ENCODE measurements around the gene LTF. TPM values are rescaled to one million over a fixed set of nuclear protein-coding genes. Genes with fewer than 3 reads are reported as not detected.
A peak's percentile ranks its signal among the peaks of the same experiment; 100 is the strongest.

LTF gene
- total RNA-seq, 1 donor, result 0.72 TPM

DNA sequence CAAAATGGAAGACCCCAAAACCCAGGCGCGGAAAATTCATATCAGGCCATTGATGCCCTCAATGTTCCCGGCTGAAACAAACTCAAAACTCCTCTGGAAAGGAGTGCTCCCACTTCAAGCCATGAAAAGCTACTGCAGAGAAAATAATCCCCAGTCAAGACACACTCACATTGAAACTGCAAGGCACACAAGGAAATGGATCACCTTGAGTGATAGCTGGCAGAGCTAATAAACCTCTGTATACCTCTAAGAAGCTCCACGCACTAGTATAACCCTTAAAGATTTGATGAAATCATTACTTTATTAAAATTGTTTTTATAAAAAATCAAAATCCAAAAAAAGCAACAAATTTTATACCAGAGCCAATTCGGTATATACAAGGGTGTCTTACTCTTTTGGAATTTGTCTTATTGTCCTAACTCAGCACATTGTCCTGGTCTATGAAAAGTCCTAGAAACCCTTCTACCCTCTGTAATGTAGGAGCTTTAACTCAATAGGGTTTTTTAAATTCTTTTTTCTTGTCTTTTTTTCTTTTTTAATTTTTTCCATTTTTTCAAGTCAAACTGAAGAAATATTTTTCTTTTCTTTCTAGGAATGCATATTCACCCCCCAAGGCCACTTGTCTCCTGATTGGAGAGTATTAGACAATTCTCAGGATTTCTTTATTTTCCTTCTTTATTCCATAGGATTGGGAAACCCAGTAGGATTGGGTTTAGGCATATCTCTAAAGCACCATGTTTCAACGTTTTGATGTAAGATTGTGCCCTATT, 66.3 kb downstream of the LTF start:
- Histone ChIP-seq H3K27ac (ENCODE audit: low read depth, low read length) (no peak overlapping the region), H3K36me3 (ENCODE audit: insufficient read depth, low read length) (no peaks in the 10 kb centered on the region), H3K4me3 (ENCODE audit: insufficient read depth, low read length) (no peak overlapping the region), H4K20me1 (ENCODE audit: insufficient read depth, low read length) (no peaks in the 10 kb centered on the region), H3K4me2 (ENCODE audit: insufficient read depth, low read length) (no peak overlapping the region), H2AFZ (ENCODE audit: low read length) (no peak overlapping the region), H3K79me2 (ENCODE audit: insufficient read depth, low read length) (no peaks in the 10 kb centered on the region), H3K27me3 (ENCODE audit: insufficient read depth, low read length) (peaks cover 5% of the 10 kb centered on the region), H3K9me3 (ENCODE audit: low read depth, low read length) (no peaks in the 10 kb centered on the region), H3K4me1 (ENCODE audit: insufficient read depth, low read length) (peaks cover 21% of the 10 kb centered on the region)
- DNase-seq (ENCODE audit: insufficient read length, low spot score, missing footprints), result no peak
- TF ChIP-seq, protein P1, sequence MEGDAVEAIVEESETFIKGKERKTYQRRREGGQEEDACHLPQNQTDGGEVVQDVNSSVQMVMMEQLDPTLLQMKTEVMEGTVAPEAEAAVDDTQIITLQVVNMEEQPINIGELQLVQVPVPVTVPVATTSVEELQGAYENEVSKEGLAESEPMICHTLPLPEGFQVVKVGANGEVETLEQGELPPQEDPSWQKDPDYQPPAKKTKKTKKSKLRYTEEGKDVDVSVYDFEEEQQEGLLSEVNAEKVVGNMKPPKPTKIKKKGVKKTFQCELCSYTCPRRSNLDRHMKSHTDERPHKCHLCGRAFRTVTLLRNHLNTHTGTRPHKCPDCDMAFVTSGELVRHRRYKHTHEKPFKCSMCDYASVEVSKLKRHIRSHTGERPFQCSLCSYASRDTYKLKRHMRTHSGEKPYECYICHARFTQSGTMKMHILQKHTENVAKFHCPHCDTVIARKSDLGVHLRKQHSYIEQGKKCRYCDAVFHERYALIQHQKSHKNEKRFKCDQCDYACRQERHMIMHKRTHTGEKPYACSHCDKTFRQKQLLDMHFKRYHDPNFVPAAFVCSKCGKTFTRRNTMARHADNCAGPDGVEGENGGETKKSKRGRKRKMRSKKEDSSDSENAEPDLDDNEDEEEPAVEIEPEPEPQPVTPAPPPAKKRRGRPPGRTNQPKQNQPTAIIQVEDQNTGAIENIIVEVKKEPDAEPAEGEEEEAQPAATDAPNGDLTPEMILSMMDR (IDR thresholded peaks at IDR 0.05; ENCODE audit: extremely low read depth, low read depth, low read length), result no peak

DNA sequence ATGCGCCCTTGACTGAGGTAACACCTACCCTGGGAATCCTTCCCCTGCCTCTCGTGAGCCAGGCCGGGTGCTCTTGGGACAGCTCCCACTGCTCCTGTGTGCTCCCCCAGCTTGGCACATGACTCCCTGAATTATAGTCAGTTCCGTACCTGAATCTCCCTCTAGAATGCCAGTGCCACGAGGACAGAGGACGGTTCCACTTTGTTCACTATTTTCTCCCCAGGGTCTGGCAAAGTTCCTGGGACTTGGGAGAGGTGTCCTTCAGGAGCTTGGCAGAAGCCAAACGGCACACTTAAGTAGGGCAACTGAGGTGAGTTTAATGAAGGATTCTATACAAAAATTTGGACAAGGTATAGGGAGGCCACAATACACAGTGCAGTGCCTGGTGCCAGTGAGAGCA, 67.6 kb downstream of the LTF start:
- DNase-seq (ENCODE audit: insufficient read length, low spot score, missing footprints), result no peak
- no peaks in the 10 kb centered on the region for H3K79me2 ChIP-seq (ENCODE audit: insufficient read depth, low read length)
- H3K9me3 ChIP-seq (ENCODE audit: low read depth, low read length), result no peaks in the 10 kb centered on the region
- H3K36me3 ChIP-seq (ENCODE audit: insufficient read depth, low read length), result no peaks in the 10 kb centered on the region
- peaks cover 21% of the 10 kb centered on the region for H3K4me1 ChIP-seq (ENCODE audit: insufficient read depth, low read length)
- no peaks in the 10 kb centered on the region for H4K20me1 ChIP-seq (ENCODE audit: insufficient read depth, low read length)
- H3K27ac ChIP-seq (ENCODE audit: low read depth, low read length), result no peak overlapping the region
- no peak overlapping the region for H3K4me2 ChIP-seq (ENCODE audit: insufficient read depth, low read length)
- peaks cover 2% of the 10 kb centered on the region for H3K27me3 ChIP-seq (ENCODE audit: insufficient read depth, low read length)
- TF ChIP-seq, protein P1 (IDR thresholded peaks at IDR 0.05; ENCODE audit: extremely low read depth, low read depth, low read length), result no peak
- H3K4me3 ChIP-seq (ENCODE audit: insufficient read depth, low read length), result no peak overlapping the region
- H2AFZ ChIP-seq (ENCODE audit: low read length), result no peak overlapping the region

DNA sequence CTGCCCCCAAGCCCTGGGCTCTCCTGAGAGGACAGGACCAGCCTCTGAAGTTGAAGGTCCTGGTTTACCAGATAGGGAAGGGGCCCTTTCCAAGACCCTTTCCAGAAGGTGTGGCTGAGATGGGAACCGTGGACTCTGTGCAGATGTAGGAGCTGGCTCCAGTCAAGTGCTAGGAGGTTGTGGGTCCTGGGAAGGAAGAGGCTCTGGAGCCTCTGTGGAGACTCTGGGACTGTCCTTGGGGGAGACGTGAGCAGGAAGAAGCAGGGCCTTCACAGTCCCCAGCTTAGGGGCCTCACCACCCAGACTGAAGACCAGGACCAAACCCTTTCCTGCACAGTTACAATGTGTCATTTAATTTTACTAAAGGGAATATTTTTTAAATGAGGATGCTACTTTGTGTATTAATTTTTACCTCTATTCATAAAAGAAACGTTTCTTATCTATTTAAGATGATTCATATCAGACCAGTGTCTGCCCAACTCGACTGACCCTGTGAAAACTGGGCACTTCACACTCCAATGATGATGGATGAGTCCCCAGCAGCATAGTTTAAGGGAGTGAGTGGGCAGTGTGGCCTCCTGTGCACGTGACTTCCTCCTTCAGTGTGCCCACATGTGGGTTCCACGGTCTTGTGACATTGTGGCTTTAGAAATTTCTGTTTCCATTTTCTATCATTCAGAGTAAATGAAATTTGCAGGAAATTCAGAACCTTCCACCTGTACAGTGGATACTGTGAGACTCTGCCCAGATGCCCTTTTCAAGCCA, 68.8 kb downstream of the LTF start:
- no peaks in the 10 kb centered on the region for H4K20me1 ChIP-seq (ENCODE audit: insufficient read depth, low read length)
- peaks cover 21% of the 10 kb centered on the region for H3K4me1 ChIP-seq (ENCODE audit: insufficient read depth, low read length)
- H2AFZ ChIP-seq (ENCODE audit: low read length), result no peak overlapping the region
- no peak for DNase-seq (ENCODE audit: insufficient read length, low spot score, missing footprints)
- H3K9me3 ChIP-seq (ENCODE audit: low read depth, low read length), result no peaks in the 10 kb centered on the region
- H3K27me3 ChIP-seq (ENCODE audit: insufficient read depth, low read length), result peaks cover 2% of the 10 kb centered on the region
- no peak overlapping the region for H3K4me2 ChIP-seq (ENCODE audit: insufficient read depth, low read length)
- no peak overlapping the region for H3K4me3 ChIP-seq (ENCODE audit: insufficient read depth, low read length)
- TF ChIP-seq, protein P1 (IDR thresholded peaks at IDR 0.05; ENCODE audit: extremely low read depth, low read depth, low read length), result no peak
- no peaks in the 10 kb centered on the region for H3K36me3 ChIP-seq (ENCODE audit: insufficient read depth, low read length)
- H3K79me2 ChIP-seq (ENCODE audit: insufficient read depth, low read length), result no peaks in the 10 kb centered on the region
- no peak overlapping the region for H3K27ac ChIP-seq (ENCODE audit: low read depth, low read length)

DNA sequence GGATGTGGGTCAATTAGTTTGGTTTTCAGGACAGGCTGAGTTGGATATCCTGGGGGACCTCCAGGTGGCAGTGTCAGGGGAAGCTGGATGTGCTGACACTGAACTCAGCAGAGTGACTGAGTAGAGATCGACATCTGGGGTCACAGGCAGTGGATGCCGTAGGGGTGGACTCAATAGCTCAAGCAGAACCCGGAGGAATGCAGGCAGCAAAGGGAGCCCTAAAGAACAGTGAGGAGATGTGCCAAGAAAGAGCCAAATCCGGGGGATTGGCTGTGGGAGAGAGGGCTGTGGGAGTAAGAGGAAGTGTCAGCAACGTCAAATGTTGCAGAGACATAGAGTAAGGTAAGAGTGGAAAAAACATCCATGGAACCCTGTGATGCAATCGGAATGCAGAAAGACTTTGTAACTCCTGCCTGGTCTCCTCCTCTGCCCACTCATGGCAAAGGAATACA, 69.5 kb downstream of the LTF start:
- TF ChIP-seq, protein P1 (IDR thresholded peaks at IDR 0.05; ENCODE audit: extremely low read depth, low read depth, low read length), result no peak
- Histone ChIP-seq H3K4me3 (ENCODE audit: insufficient read depth, low read length) (no peak overlapping the region), H3K27ac (ENCODE audit: low read depth, low read length) (no peak overlapping the region), H3K4me1 (ENCODE audit: insufficient read depth, low read length) (peaks cover 21% of the 10 kb centered on the region), H3K79me2 (ENCODE audit: insufficient read depth, low read length) (no peaks in the 10 kb centered on the region), H3K36me3 (ENCODE audit: insufficient read depth, low read length) (no peaks in the 10 kb centered on the region), H3K27me3 (ENCODE audit: insufficient read depth, low read length) (peaks cover 2% of the 10 kb centered on the region), H3K9me3 (ENCODE audit: low read depth, low read length) (no peaks in the 10 kb centered on the region), H3K4me2 (ENCODE audit: insufficient read depth, low read length) (no peak overlapping the region), H2AFZ (ENCODE audit: low read length) (peak overlapping the region; percentile 10), H4K20me1 (ENCODE audit: insufficient read depth, low read length) (no peaks in the 10 kb centered on the region)
- DNase-seq (ENCODE audit: insufficient read length, low spot score, missing footprints), result no peak

Data from osteoblast (primary cell).